Measurements from ENCODE around the gene ZNF787. TPM values are rescaled to one million over a fixed set of nuclear protein-coding genes. Genes with fewer than 3 reads are reported as not detected.

Gene ZNF787
- total and polyA plus RNA-seq, 2 of the 8 experiments (the other 6 are each of a cell fraction or from before 2014, with no cell fraction given) = 19.7 to 56.0 TPM

- TF ChIP-seq CHD7 (IDR thresholded peaks at IDR 0.05; ENCODE audit: insufficient replicate concordance, low read length) (no peak), SIN3A (conservative IDR thresholded peaks at IDR 0.05 in 1 of 2, IDR thresholded peaks at IDR 0.05 in 1 of 2; ENCODE audit: low read depth in 1 of 2, low read length in 2 of 2) (no peak), TEAD4 (IDR thresholded peaks at IDR 0.05; ENCODE audit: low read depth, low read length) (no peak), CHD2 (IDR thresholded peaks at IDR 0.05; ENCODE audit: low read length) (no peak)
Observed at GRCh38 chr19:56111601-56112312, 9.3 kb downstream of the ZNF787 start (continued).

Measured in H1 (cell line).